ENCODE measurements around the gene CST7.

CST7 gene, protein sequence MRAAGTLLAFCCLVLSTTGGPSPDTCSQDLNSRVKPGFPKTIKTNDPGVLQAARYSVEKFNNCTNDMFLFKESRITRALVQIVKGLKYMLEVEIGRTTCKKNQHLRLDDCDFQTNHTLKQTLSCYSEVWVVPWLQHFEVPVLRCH

DNA sequence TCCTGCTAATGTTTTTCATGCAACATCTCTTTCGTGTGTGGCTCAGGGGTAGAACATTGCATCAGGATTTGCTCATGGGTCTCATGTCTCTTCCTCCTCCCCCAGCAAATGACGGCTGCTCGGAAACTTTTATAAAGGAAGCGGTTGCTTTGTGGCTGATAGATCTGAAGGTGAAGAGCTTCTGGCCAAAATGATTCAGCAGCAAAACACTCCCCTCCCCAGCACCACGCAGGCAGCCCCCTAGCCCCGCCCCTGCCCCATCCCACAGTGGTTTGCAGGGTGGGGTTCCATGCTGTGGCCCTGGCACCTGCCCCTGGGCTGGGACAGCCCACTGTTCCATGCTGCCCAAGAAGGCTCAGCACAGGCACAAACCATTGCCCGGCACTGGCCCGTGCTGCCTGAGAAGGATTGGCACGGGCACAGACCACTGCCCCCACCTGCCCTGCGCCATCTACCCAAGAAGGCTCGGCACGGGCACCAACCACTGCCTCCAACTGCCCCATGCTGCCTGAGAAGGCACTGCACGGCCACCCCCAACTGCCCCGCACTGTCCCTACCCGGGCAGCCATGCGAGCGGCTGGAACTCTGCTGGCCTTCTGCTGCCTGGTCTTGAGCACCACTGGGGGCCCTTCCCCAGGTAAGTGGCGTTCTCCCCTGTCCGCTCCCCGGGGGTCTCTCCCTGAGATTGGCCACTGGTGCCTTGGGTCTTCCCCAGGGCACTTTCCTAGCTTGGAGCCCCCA is at the start of gene CST7:
Gene CST7 (plus strand): TSS at position 331 of the 741 bp plus-strand sequence. CDS start 237 bp downstream, at position 568.
- H3K4me3 ChIP-seq (ENCODE audit: low read length) = no peak within 1 kb of the TSS

DNA sequence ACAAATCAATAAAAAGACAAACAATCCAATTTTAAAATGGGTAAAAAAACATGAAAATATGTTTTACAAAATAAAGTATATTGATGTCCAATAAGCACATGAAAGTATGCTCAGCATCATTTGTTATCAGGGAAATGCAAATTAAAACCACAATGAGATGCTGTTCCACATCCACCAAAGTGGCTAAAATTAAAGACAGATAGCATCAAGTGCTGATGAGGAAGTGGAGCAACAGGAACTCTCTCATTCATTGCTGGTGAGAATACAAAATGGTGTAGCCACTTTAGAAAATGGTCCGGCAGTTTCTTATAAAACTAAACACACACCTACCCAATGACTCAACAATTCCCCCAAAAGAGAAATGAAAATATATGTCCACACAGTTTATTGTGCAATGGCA is 42.3 kb upstream of the CST7 start:
- Histone ChIP-seq H3K36me3 (ENCODE audit: control insufficient read depth, low read length) (no peaks in the 10 kb centered on the region), H3K79me2 (ENCODE audit: control insufficient read depth, low read length) (no peaks in the 10 kb centered on the region), H3K9me2 (replicated peaks; ENCODE audit: control insufficient read depth, low read length) (no peaks in the 10 kb centered on the region), H3K4me1 (ENCODE audit: control insufficient read depth, low read length) (no peaks in the 10 kb centered on the region), H4K20me1 (ENCODE audit: control insufficient read depth, insufficient read depth, low read depth, low read length) (no peaks in the 10 kb centered on the region), H3K27ac (ENCODE audit: low read depth, low read length) (no peak overlapping the region), H3F3A (ENCODE audit: control insufficient read depth, insufficient read depth) (no peaks in the 10 kb centered on the region), H3K4me2 (ENCODE audit: low read length) (no peak overlapping the region), H3K27me3 (ENCODE audit: control insufficient read depth, low read length) (no peaks in the 10 kb centered on the region), H3K4me3 (ENCODE audit: low read length) (no peak overlapping the region), H3K9me3 (ENCODE audit: control insufficient read depth, insufficient read depth, low read length) (peaks cover 5% of the 10 kb centered on the region; the same call in 1 of the 2 replicates)
- TF ChIP-seq, protein P1, sequence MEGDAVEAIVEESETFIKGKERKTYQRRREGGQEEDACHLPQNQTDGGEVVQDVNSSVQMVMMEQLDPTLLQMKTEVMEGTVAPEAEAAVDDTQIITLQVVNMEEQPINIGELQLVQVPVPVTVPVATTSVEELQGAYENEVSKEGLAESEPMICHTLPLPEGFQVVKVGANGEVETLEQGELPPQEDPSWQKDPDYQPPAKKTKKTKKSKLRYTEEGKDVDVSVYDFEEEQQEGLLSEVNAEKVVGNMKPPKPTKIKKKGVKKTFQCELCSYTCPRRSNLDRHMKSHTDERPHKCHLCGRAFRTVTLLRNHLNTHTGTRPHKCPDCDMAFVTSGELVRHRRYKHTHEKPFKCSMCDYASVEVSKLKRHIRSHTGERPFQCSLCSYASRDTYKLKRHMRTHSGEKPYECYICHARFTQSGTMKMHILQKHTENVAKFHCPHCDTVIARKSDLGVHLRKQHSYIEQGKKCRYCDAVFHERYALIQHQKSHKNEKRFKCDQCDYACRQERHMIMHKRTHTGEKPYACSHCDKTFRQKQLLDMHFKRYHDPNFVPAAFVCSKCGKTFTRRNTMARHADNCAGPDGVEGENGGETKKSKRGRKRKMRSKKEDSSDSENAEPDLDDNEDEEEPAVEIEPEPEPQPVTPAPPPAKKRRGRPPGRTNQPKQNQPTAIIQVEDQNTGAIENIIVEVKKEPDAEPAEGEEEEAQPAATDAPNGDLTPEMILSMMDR (IDR thresholded peaks at IDR 0.05; ENCODE audit: low read depth, low read length, poor library complexity, severe bottlenecking) = no peak
- TF ChIP-seq EZH2phosphoT487 (IDR thresholded peaks at IDR 0.05; ENCODE audit: borderline replicate concordance, low read length) = no peak

More for the DNA sequence above, at the start of gene CST7:
- Histone ChIP-seq H4K20me1 (ENCODE audit: control insufficient read depth, insufficient read depth, low read depth, low read length) (no peaks in the 10 kb centered on the region), H3K36me3 (ENCODE audit: control insufficient read depth, low read length) (no peaks in the 10 kb centered on the region), H3K9me2 (replicated peaks; ENCODE audit: control insufficient read depth, low read length) (no peaks in the 10 kb centered on the region), H3K79me2 (ENCODE audit: control insufficient read depth, low read length) (no peaks in the 10 kb centered on the region), H3K4me2 (ENCODE audit: low read length) (no peak within 1 kb of the TSS), H3K27me3 (ENCODE audit: control insufficient read depth, low read length) (no peaks in the 10 kb centered on the region), H3K4me1 (ENCODE audit: control insufficient read depth, low read length) (peaks cover 3% of the 10 kb centered on the region), H3K27ac (ENCODE audit: low read depth, low read length) (no peak within 1 kb of the TSS), H3K9me3 (ENCODE audit: control insufficient read depth, insufficient read depth, low read length) (no peaks in the 10 kb centered on the region), H3F3A (ENCODE audit: control insufficient read depth, insufficient read depth) (no peaks in the 10 kb centered on the region)
- TF ChIP-seq, protein P1 (IDR thresholded peaks at IDR 0.05; ENCODE audit: low read depth, low read length, poor library complexity, severe bottlenecking) = no peak
- TF ChIP-seq EZH2phosphoT487 (IDR thresholded peaks at IDR 0.05; ENCODE audit: borderline replicate concordance, low read length) = no peak

DNA sequence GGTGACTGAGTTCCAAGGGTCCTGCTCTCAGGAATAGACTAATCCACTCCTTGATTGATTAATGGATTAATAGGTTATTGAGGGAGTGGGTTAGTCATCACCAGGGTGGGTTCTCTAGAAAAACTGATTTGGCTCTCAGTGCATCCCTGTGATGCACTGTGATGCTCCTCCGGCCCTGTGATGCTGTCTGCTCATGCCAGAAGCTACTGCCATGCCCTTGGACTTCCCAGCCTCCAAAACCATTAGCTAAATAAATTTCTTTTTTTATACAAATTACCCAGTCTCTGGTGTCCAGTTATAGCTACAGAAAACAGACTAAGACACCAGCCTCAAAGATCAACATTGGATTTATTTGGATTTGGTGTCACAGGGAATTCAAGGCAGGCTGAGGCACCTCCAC is 40.4 kb upstream of the CST7 start:
- Histone ChIP-seq H3K9me3 (ENCODE audit: control insufficient read depth, insufficient read depth, low read length) (peaks cover 5% of the 10 kb centered on the region; the same call in 1 of the 2 replicates), H3K4me2 (ENCODE audit: low read length) (no peak overlapping the region), H3K9me2 (replicated peaks; ENCODE audit: control insufficient read depth, low read length) (no peaks in the 10 kb centered on the region), H3F3A (ENCODE audit: control insufficient read depth, insufficient read depth) (no peaks in the 10 kb centered on the region), H3K4me3 (ENCODE audit: low read length) (no peak overlapping the region), H3K36me3 (ENCODE audit: control insufficient read depth, low read length) (no peaks in the 10 kb centered on the region), H3K79me2 (ENCODE audit: control insufficient read depth, low read length) (no peaks in the 10 kb centered on the region), H4K20me1 (ENCODE audit: control insufficient read depth, insufficient read depth, low read depth, low read length) (no peaks in the 10 kb centered on the region), H3K27me3 (ENCODE audit: control insufficient read depth, low read length) (no peaks in the 10 kb centered on the region), H3K4me1 (ENCODE audit: control insufficient read depth, low read length) (no peaks in the 10 kb centered on the region), H3K27ac (ENCODE audit: low read depth, low read length) (no peak overlapping the region)
- TF ChIP-seq EZH2phosphoT487 (IDR thresholded peaks at IDR 0.05; ENCODE audit: borderline replicate concordance, low read length) = no peak
- TF ChIP-seq, protein P1 (IDR thresholded peaks at IDR 0.05; ENCODE audit: low read depth, low read length, poor library complexity, severe bottlenecking) = no peak
